K562 (cell line): ENCODE results near the gene SLC30A7. TPM values are rescaled to one million over a fixed set of nuclear protein-coding genes. Genes with fewer than 3 reads are reported as not detected.
A peak's percentile ranks its signal among the peaks of the same experiment; 100 is the strongest.

Experiments
- ATAC-seq: fragments of 200-7000 bp; cut with Tn5 transposase; 3 replicates; pipeline ENCODE4 v1.9.1; 2020; ENCODE audit warnings: moderate library complexity
- BruUV-seq: library from RNA; stranded (reverse); fragments of 400-500 nt; replicated peaks from 2 replicates; lab custom pipeline; 2021; lab: Mats Ljungman, UMichigan
- CTCF ChIA-PET: fragments of 300-600 bp; formaldehyde crosslinking; extraction: SDS; loops from one replicate; lab custom pipeline; 2021; ENCODE audit warnings: low intra/inter-chr PET ratio; lab: Yijun Ruan, JAX
- POLR2A ChIA-PET: fragments of 300-600, 350-650 bp; sonication (Branson Sonifier 250); formaldehyde crosslinking; extraction: SDS; loops from one replicate; lab custom pipeline; 2021; ENCODE audit warnings: antibody characterized with exemption, inconsistent platforms; lab: Yijun Ruan, JAX
- DNase-seq, 4 experiments: peaks; one replicate each; pipeline versions ENCODE4 v3.0.0 to v3.0.0-alpha.2; 2011 to 2018; ENCODE audit warnings: low spot score in 3 of 4, mixed read lengths in 3 of 4; ENCODE audit errors: extremely low read depth in 1 of 4
- FAIRE-seq: peaks from 2 replicates; lab custom pipeline; 2011; peaks lifted over from hg19 to GRCh38; lab: Jason Lieb, UNC
- H2AFZ ChIP-seq: 2 replicates; pipeline ENCODE4 v1.6.0; 2011; ENCODE audit warnings: low read depth, low read length, control low read depth, inconsistent platforms
- H3K27ac ChIP-seq: fragments of 200-600 bp; 3 replicates; pipeline ENCODE4 v1.8.0; 2011; ENCODE audit warnings: low read depth, mild to moderate bottlenecking, control low read depth, inconsistent platforms, low read length, moderate library complexity, mixed read lengths; ENCODE audit errors: extremely low read depth
- H3K27me3 ChIP-seq, 2 experiments: fragments of 300-600 bp in 1 of 2; 2 replicates in 1 of 2; 3 replicates in 1 of 2; pipeline versions ENCODE4 v1.6.0 to v1.8.0; 2011; ENCODE audit warnings: inconsistent platforms in 2 of 2, low read length in 2 of 2, mild to moderate bottlenecking in 1 of 2, mixed read lengths in 1 of 2, moderate library complexity in 1 of 2; ENCODE audit not compliant: control insufficient read depth in 2 of 2, insufficient read depth in 2 of 2
- H3K36me3 ChIP-seq: fragments of 300-600 bp; 3 replicates; pipeline ENCODE4 v1.8.0; 2011; ENCODE audit warnings: mild to moderate bottlenecking, low read length, inconsistent platforms; ENCODE audit not compliant: control insufficient read depth, insufficient read depth
- H3K4me1 ChIP-seq, 2 experiments: fragments of 200-600 bp in 1 of 2; replicated peaks in 1 of 2; 2 replicates in 1 of 2; 3 replicates in 1 of 2; pipeline versions ENCODE4 v1.5.1 to v1.8.0; 2011; ENCODE audit warnings: inconsistent platforms in 2 of 2, low read length in 2 of 2, mild to moderate bottlenecking in 1 of 2, mixed read lengths in 1 of 2, moderate library complexity in 1 of 2; ENCODE audit not compliant: control insufficient read depth in 2 of 2, insufficient read depth in 2 of 2
- H3K4me2 ChIP-seq: 2 replicates; pipeline ENCODE4 v1.6.1; 2011; ENCODE audit warnings: low read length, control low read depth, inconsistent platforms, mixed read lengths; ENCODE audit not compliant: insufficient read depth
- H3K4me3 ChIP-seq: fragments of 200-600 bp; sonication (generic), shearing (Covaris generic); 2 replicates; pipeline ENCODE4 v1.5.1; 2016; ENCODE audit warnings: control low read depth, inconsistent platforms
- H3K79me2 ChIP-seq: fragments of 200-600 bp; 3 replicates; pipeline ENCODE4 v1.8.0; 2011; ENCODE audit warnings: low read length, inconsistent platforms; ENCODE audit not compliant: control insufficient read depth, insufficient read depth
- H3K9ac ChIP-seq, 2 experiments: 2 replicates each; pipeline versions ENCODE4 v1.6.0 to v1.6.1; 2011; ENCODE audit warnings: low read depth in 2 of 2, low read length in 2 of 2, control low read depth in 1 of 2, inconsistent platforms in 1 of 2, mild to moderate bottlenecking in 1 of 2, mixed read lengths in 1 of 2; ENCODE audit not compliant: insufficient read depth in 1 of 2
- H3K9me1 ChIP-seq: one replicate; pipeline ENCODE4 v1.6.0; 2011; ENCODE audit warnings: inconsistent platforms, mild to moderate bottlenecking, low read length, moderate library complexity; ENCODE audit not compliant: control insufficient read depth, insufficient read depth
- H3K9me3 ChIP-seq: replicated peaks from 2 replicates; pipeline ENCODE4 v1.5.1; 2011; ENCODE audit warnings: low read depth, low read length, inconsistent platforms; ENCODE audit not compliant: control insufficient read depth, insufficient read depth
- H4K20me1 ChIP-seq: replicated peaks from 2 replicates; pipeline ENCODE4 v1.6.1; 2011; ENCODE audit warnings: low read length, inconsistent platforms, mixed read lengths; ENCODE audit not compliant: control insufficient read depth, insufficient read depth
- ARHGAP35 ChIP-seq: fragments of 450-650 bp; IDR thresholded peaks from 2 replicates; pipeline ENCODE4 v1.6.1; 2018; ENCODE audit not compliant: partially characterized antibody
- C11orf30 ChIP-seq: fragments of 450-650 bp; IDR thresholded peaks from 2 replicates; pipeline ENCODE4 v1.6.1; 2016; ENCODE audit warnings: low read depth, mild to moderate bottlenecking
- HDAC8 ChIP-seq: fragments of 450-650 bp; IDR thresholded peaks from 2 replicates; pipeline ENCODE4 v1.6.1; 2016; ENCODE audit warnings: mild to moderate bottlenecking, missing genetic modification characterization, moderate library complexity, missing compliant biosample characterization
- HIVEP1 ChIP-seq: fragments of 250-450 bp; sonication (Bioruptor Pico); IDR thresholded peaks from 2 replicates; pipeline ENCODE4 v1.4.0; 2020; ENCODE audit warnings: mild to moderate bottlenecking
- HNRNPH1 ChIP-seq: fragments of 200-400 bp; formaldehyde crosslinking; optimal IDR thresholded peaks from 2 replicates; pipeline ENCODE3; 2017; ENCODE audit warnings: low read depth, mild to moderate bottlenecking, low read length, moderate library complexity
- IRF2 ChIP-seq: sonication (generic); formaldehyde crosslinking; IDR thresholded peaks from 2 replicates; pipeline ENCODE4 v1.8.1; 2022; ENCODE audit warnings: mild to moderate bottlenecking, missing genetic modification reagents
- MAFF ChIP-seq: IDR thresholded peaks from 2 replicates; pipeline ENCODE4 v1.6.1; 2012; ENCODE audit warnings: low read length, improper control_type of control experiment
- MAFG ChIP-seq: fragments of 450-650 bp; conservative IDR thresholded peaks from 2 replicates; pipeline ENCODE4 v1.6.1; 2016; ENCODE audit warnings: missing genetic modification characterization, missing compliant biosample characterization
- MAFK ChIP-seq: IDR thresholded peaks from 2 replicates; pipeline ENCODE4 v1.6.1; 2011; ENCODE audit warnings: low read length, improper control_type of control experiment
- RBM34 ChIP-seq: fragments of 200-400 bp; formaldehyde crosslinking; IDR thresholded peaks from 2 replicates; pipeline ENCODE4 v1.6.1; 2018; ENCODE audit warnings: low read length, borderline replicate concordance; ENCODE audit not compliant: insufficient read depth
- WHSC1 ChIP-seq: IDR thresholded peaks from one replicate; pipeline ENCODE4 v1.6.1; 2012; ENCODE audit warnings: low read length, control low read depth, inconsistent platforms
- ZNF316 ChIP-seq: fragments of 450-650 bp; IDR thresholded peaks from 2 replicates; pipeline ENCODE4 v1.6.1; 2016
- ZNF512 ChIP-seq: IDR thresholded peaks from 2 replicates; pipeline ENCODE4 v1.6.1; 2016; ENCODE audit warnings: missing genetic modification characterization, missing compliant biosample characterization
- ZSCAN29 ChIP-seq: fragments of 450-650 bp; IDR thresholded peaks from 2 replicates; pipeline ENCODE4 v1.6.1; 2017
- WGBS: fragments of 100-300 bp; shearing (Covaris generic); methylation state at CpG from one replicate; pipeline ENCODE4 v1.1.6; 2016; ENCODE audit warnings: low coverage, mixed read lengths; ENCODE audit not compliant: insufficient coverage; ENCODE audit errors: missing lambda C conversion rate; 5-methylcytosine and 5-hydroxymethylcytosine counted together
- in situ Hi-C: fragments of 300-500 bp; cut with MboI; formaldehyde crosslinking; loops from 4 replicates; pipeline ENCODE4 v1.15.0; 2018; ENCODE audit warnings: inconsistent platforms, mixed read lengths
- intact Hi-C: fragments of 100-400 bp; cut with micrococcal nuclease; formaldehyde crosslinking; loops from 2 replicates; pipeline ENCODE4 v1.14.2; 2022
- polyA plus RNA-seq, 8 experiments: library from polyadenylated mRNA; depleted of rRNA in 4 of 8; stranded (reverse) in 5 of 8; unstranded in 3 of 8; fragments of >200 nt; fragmentation: Nextera tagmentation in 2 of 8; fragmentation: Illumina TruSeq in 1 of 8; extraction: Ambion mirVana in 2 of 8; extraction: Trizol in 1 of 8; gene quantifications; 2 replicates each; pipeline versions ENCODE4 v1.2.1 to v1.2.3, GENCODE V29; 2011 to 2014; ENCODE audit warnings: inconsistent platforms in 1 of 8, missing spikeins in 1 of 8
- total RNA-seq, 7 experiments: library from RNA; depleted of rRNA in 6 of 7; stranded (reverse); fragments of >200 nt in 6 of 7; fragmentation: Illumina TruSeq in 2 of 7; extraction: Trizol in 2 of 7; gene quantifications; 2 replicates each; pipeline versions ENCODE4 v1.2.1 to v1.2.3, GENCODE V29; 2011 to 2021; ENCODE audit warnings: low replicate concordance in 1 of 7

Gene SLC30A7
- total and polyA plus RNA-seq, 9 of the 15 experiments (the other 6 are each of a cell fraction or from before 2014, with no cell fraction given), result 3.5 to 17.1 (median 7.2) TPM

GRCh38 chr1:100891380-100891779, 4.5 kb upstream of the SLC30A7 start:
- in situ Hi-C loops, result no loop called here

More at GRCh38 chr1:100891380-100891779, 4.5 kb upstream of the SLC30A7 start:
- BruUV-seq, result no TSS peak
- ChIA-PET POLR2A (no interaction called here), CTCF (no interaction called here)
- FAIRE-seq (no peak), ATAC-seq (no peak), DNase-seq (no peak)
- Histone ChIP-seq H3K27me3 (no peaks in the 10 kb centered on the region), H3K36me3 (peaks cover 29% of the 10 kb centered on the region; the same call in 2 of the 3 replicates), H3K4me1 (peaks cover 0 to 8% of the 10 kb centered on the region in 2 experiments; a peak in 3 of 5 replicates), H3K9me3 (peaks cover 13% of the 10 kb centered on the region), H3K79me2 (peaks cover 39% of the 10 kb centered on the region), H3K27ac (no peak overlapping the region), H2AFZ (no peak overlapping the region), H3K4me3 (no peak overlapping the region), H4K20me1 (no peaks in the 10 kb centered on the region), H3K9ac (no peak overlapping the region), H3K4me2 (no peak overlapping the region), H3K9me1 (no peaks in the 10 kb centered on the region)
- WGBS, result 100% methylated on average over 1 of the region's 1 CpG
- TF ChIP-seq MAFG (tag), result peak; percentile 66
- no peak for TF ChIP-seq HDAC8 (tag)
- TF ChIP-seq ARHGAP35, result no peak
- no peak for TF ChIP-seq ZSCAN29
- no peak for TF ChIP-seq HNRNPH1
- peak; percentile 80 for TF ChIP-seq MAFK
- TF ChIP-seq MAFF, result peak; percentile 83
- no peak for TF ChIP-seq ZNF512 (tag)
- TF ChIP-seq C11orf30, result peak; percentile 80
- TF ChIP-seq IRF2 (CRISPR knock-in tag), result no peak
- TF ChIP-seq ZNF316, result peak; percentile 85
- TF ChIP-seq HIVEP1 (CRISPR knock-in tag), result no peak
- TF ChIP-seq RBM34, result no peak
- no peak for TF ChIP-seq WHSC1
- intact Hi-C loops, result loop anchor here (10.0 kb wide), 1 partner anchor 757 kb away; the partner anchor contains the start of genes SASS6 and TRMT13
